ENCODE results near the gene ST7. TPM values are rescaled to one million over a fixed set of nuclear protein-coding genes. Genes with fewer than 3 reads are reported as not detected.

ST7 gene
- total RNA-seq, 2 experiments from 2014 or later = 4.9 to 5.4 TPM

GRCh38 chr7:117032810-117033209, 79.5 kb downstream of the ST7 start:
- ChIA-PET CTCF (no interaction called here), POLR2A (no interaction called here)
- H3K27ac ChIP-seq (ENCODE audit: low read depth in 1 of 2, low read length in 2 of 2) = no peak overlapping the region
- Mint-ChIP-seq H3K4me3 (no peak overlapping the region), H3K9me3 (no peaks in the 10 kb centered on the region), H3K27ac (no peak overlapping the region), H3K27me3 (no peaks in the 10 kb centered on the region), H3K36me3 (ENCODE audit: low read depth) (no peaks in the 10 kb centered on the region), H3K4me1 (ENCODE audit: low read depth) (peaks cover 1% of the 10 kb centered on the region)
- H3K9me3 ChIP-seq (ENCODE audit: control insufficient read depth in 1 of 2, insufficient read depth in 1 of 2, low read length in 2 of 2) = no peaks in the 10 kb centered on the region
- H3K4me1 ChIP-seq (ENCODE audit: insufficient read depth, low read length) = no peaks in the 10 kb centered on the region
- DNase-seq (no peak), ATAC-seq (ENCODE audit: poor library complexity) (no peak)
- no peak overlapping the region for H3K4me3 ChIP-seq (ENCODE audit: low read length)
- TF ChIP-seq, protein P1, sequence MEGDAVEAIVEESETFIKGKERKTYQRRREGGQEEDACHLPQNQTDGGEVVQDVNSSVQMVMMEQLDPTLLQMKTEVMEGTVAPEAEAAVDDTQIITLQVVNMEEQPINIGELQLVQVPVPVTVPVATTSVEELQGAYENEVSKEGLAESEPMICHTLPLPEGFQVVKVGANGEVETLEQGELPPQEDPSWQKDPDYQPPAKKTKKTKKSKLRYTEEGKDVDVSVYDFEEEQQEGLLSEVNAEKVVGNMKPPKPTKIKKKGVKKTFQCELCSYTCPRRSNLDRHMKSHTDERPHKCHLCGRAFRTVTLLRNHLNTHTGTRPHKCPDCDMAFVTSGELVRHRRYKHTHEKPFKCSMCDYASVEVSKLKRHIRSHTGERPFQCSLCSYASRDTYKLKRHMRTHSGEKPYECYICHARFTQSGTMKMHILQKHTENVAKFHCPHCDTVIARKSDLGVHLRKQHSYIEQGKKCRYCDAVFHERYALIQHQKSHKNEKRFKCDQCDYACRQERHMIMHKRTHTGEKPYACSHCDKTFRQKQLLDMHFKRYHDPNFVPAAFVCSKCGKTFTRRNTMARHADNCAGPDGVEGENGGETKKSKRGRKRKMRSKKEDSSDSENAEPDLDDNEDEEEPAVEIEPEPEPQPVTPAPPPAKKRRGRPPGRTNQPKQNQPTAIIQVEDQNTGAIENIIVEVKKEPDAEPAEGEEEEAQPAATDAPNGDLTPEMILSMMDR (IDR thresholded peaks at IDR 0.05) = no peak
- H3K36me3 ChIP-seq (ENCODE audit: insufficient read depth, low read length) = no peaks in the 10 kb centered on the region
- H3K27me3 ChIP-seq (ENCODE audit: control insufficient read depth in 1 of 2, insufficient read depth in 2 of 2, low read length in 2 of 2) = no peaks in the 10 kb centered on the region
- intact Hi-C loops (cut with DNase I, micrococcal nuclease) = no loop called here

- POLR2A ChIA-PET = no interaction called here
- H3K9me3 Mint-ChIP-seq = no peaks in the 10 kb centered on the region
- H3K9me3 ChIP-seq (ENCODE audit: control insufficient read depth in 1 of 2, insufficient read depth in 1 of 2, low read length in 2 of 2) = no peaks in the 10 kb centered on the region
- TF ChIP-seq, protein P1 (IDR thresholded peaks at IDR 0.05) = no peak
- ATAC-seq (ENCODE audit: poor library complexity) (no peak), DNase-seq (no peak)
- H3K4me1 ChIP-seq (ENCODE audit: insufficient read depth, low read length) = no peaks in the 10 kb centered on the region
- H3K27me3 Mint-ChIP-seq = no peaks in the 10 kb centered on the region
- H3K4me3 Mint-ChIP-seq = no peak overlapping the region
- no peaks in the 10 kb centered on the region for H3K36me3 Mint-ChIP-seq (ENCODE audit: low read depth)
- CTCF ChIA-PET = interaction anchor here (1.2 kb wide), 1 partner anchor 26 kb away, joined by 4 read pairs; no protein-coding TSS in a partner anchor
- no peaks in the 10 kb centered on the region for H3K27me3 ChIP-seq (ENCODE audit: control insufficient read depth in 1 of 2, insufficient read depth in 2 of 2, low read length in 2 of 2)
- no peak overlapping the region for H3K27ac ChIP-seq (ENCODE audit: low read depth in 1 of 2, low read length in 2 of 2)
- H3K36me3 ChIP-seq (ENCODE audit: insufficient read depth, low read length) = no peaks in the 10 kb centered on the region
- intact Hi-C loops (cut with DNase I, micrococcal nuclease) = no loop called here
- H3K4me1 Mint-ChIP-seq (ENCODE audit: low read depth) = no peaks in the 10 kb centered on the region
- no peak overlapping the region for H3K27ac Mint-ChIP-seq
- H3K4me3 ChIP-seq (ENCODE audit: low read length) = no peak overlapping the region
These were observed 81.7 kb downstream of the ST7 start for GRCh38 chr7:117034851-117035464.

DNA sequence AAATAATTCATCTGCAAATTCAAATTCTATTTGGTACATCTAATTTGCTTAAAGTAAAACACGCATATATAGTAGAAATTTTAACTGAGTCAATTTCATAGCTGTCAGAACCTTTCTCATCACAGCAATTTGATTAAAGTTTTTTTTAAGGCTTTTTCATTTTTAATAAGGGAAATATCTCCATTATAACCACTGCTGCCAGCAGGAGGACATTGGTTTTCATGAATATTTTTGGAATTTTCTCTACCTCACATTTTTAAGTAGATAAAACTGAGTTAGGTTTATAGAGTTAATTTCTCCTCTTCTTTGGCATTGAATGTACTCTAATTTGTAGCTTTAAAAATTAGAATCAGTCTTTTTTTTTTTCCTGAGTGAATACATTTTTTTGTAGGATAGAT, 82.2 kb downstream of the ST7 start:
- H3K4me1 Mint-ChIP-seq (ENCODE audit: low read depth) = no peaks in the 10 kb centered on the region
- H3K9me3 Mint-ChIP-seq = no peaks in the 10 kb centered on the region
- no peak overlapping the region for H3K27ac ChIP-seq (ENCODE audit: low read depth in 1 of 2, low read length in 2 of 2)
- no peaks in the 10 kb centered on the region for H3K4me1 ChIP-seq (ENCODE audit: insufficient read depth, low read length)
- no peaks in the 10 kb centered on the region for H3K27me3 ChIP-seq (ENCODE audit: control insufficient read depth in 1 of 2, insufficient read depth in 2 of 2, low read length in 2 of 2)
- intact Hi-C loops (cut with DNase I, micrococcal nuclease) = no loop called here
- TF ChIP-seq, protein P1 (IDR thresholded peaks at IDR 0.05) = no peak
- ChIA-PET CTCF (interaction anchor here (1.2 kb wide), 1 partner anchor 26 kb away, joined by 4 read pairs; no protein-coding TSS in a partner anchor), POLR2A (no interaction called here)
- no peaks in the 10 kb centered on the region for H3K36me3 Mint-ChIP-seq (ENCODE audit: low read depth)
- ATAC-seq (ENCODE audit: poor library complexity) (no peak), DNase-seq (no peak)
- H3K27ac Mint-ChIP-seq = no peak overlapping the region
- H3K27me3 Mint-ChIP-seq = no peaks in the 10 kb centered on the region
- H3K4me3 Mint-ChIP-seq = no peak overlapping the region
- no peaks in the 10 kb centered on the region for H3K9me3 ChIP-seq (ENCODE audit: control insufficient read depth in 1 of 2, insufficient read depth in 1 of 2, low read length in 2 of 2)
- H3K36me3 ChIP-seq (ENCODE audit: insufficient read depth, low read length) = no peaks in the 10 kb centered on the region
- no peak overlapping the region for H3K4me3 ChIP-seq (ENCODE audit: low read length)
